PC-3 (cell line): ENCODE results near the gene CDAN1. TPM values are rescaled to one million over a fixed set of nuclear protein-coding genes. Genes with fewer than 3 reads are reported as not detected.

Source experiments
- ATAC-seq: fragments of 200-7000 bp; cut with Tn5 transposase; 2 replicates; pipeline ENCODE4 v1.9.1; 2020; ENCODE audit warnings: mild to moderate bottlenecking, moderate library complexity
- BruUV-seq: library from RNA; stranded (reverse); fragments of 400-500 nt; replicated peaks from 2 replicates; lab custom pipeline; 2021; lab: Mats Ljungman, UMichigan
- CTCF ChIA-PET: fragments of 300-600 bp; sonication (Branson Sonifier 250); formaldehyde crosslinking; loops from one replicate; lab custom pipeline; 2022; ENCODE audit warnings: antibody characterized with exemption; lab: Charles Lee
- POLR2A ChIA-PET: fragments of 300-600 bp; sonication (Branson Sonifier 250); formaldehyde crosslinking; loops from one replicate; lab custom pipeline; 2022; ENCODE audit warnings: antibody characterized with exemption; ENCODE audit not compliant: unreplicated experiment; lab: Charles Lee
- DNase-seq: peaks from one replicate; pipeline ENCODE4 v3.0.0-alpha.2; 2015
- H2AFZ ChIP-seq: fragments of 300-600 bp; sonication (generic); 2 replicates; pipeline ENCODE4 v1.6.0; 2016; ENCODE audit warnings: antibody characterized with exemption, low read length
- H3F3A ChIP-seq: fragments of 300-600 bp; sonication (generic); one replicate; pipeline ENCODE4 v1.6.0; 2017; ENCODE audit warnings: antibody characterized with exemption, low read length, control low read depth, mild to moderate bottlenecking; ENCODE audit not compliant: unreplicated experiment
- H3K27ac ChIP-seq: fragments of 300-600 bp; sonication (generic); 2 replicates; pipeline ENCODE4 v1.5.1; 2016; ENCODE audit warnings: mild to moderate bottlenecking, low read length
- H3K27me3 ChIP-seq: fragments of 300-600 bp; sonication (generic); 2 replicates; pipeline ENCODE4 v1.6.1; 2016; ENCODE audit warnings: low read length, mixed read lengths
- H3K36me3 ChIP-seq: fragments of 300-600 bp; sonication (generic); 2 replicates; pipeline ENCODE4 v1.6.1; 2016; ENCODE audit warnings: low read depth, mixed run types, low read length, mixed read lengths
- H3K4me1 ChIP-seq: fragments of 300-600 bp; sonication (generic); 2 replicates; pipeline ENCODE4 v1.5.1; 2016; ENCODE audit warnings: low read length; ENCODE audit not compliant: insufficient read depth
- H3K4me2 ChIP-seq: fragments of 300-600 bp; sonication (generic); 2 replicates; pipeline ENCODE4 v1.6.0; 2016; ENCODE audit warnings: low read length
- H3K4me3 ChIP-seq: fragments of 300-600 bp; sonication (generic); 2 replicates; pipeline ENCODE4 v1.5.1; 2016; ENCODE audit warnings: mild to moderate bottlenecking, low read length, mixed read lengths
- H3K79me2 ChIP-seq: fragments of 300-600 bp; sonication (generic); 2 replicates; pipeline ENCODE4 v1.6.1; 2017; ENCODE audit warnings: low read length, mixed read lengths
- H3K9ac ChIP-seq: fragments of 300-600 bp; sonication (generic); 2 replicates; pipeline ENCODE4 v1.6.0; 2016; ENCODE audit warnings: mild to moderate bottlenecking, low read length
- H3K9me2 ChIP-seq: fragments of 300-600 bp; sonication (generic); replicated peaks from 2 replicates; pipeline ENCODE4 v1.6.1; 2016; ENCODE audit warnings: mixed run types, low read length, mixed read lengths
- H3K9me3 ChIP-seq: fragments of 300-600 bp; sonication (generic); 2 replicates; pipeline ENCODE4 v1.6.1; 2016; ENCODE audit warnings: low read length, mixed read lengths
- H4K20me1 ChIP-seq: fragments of 300-600 bp; sonication (generic); 2 replicates; pipeline ENCODE4 v1.6.1; 2016; ENCODE audit warnings: low read length, mixed read lengths
- CTCF ChIP-seq: fragments of 300-600 bp; sonication (generic); conservative IDR thresholded peaks from 2 replicates; pipeline ENCODE4 v1.5.1; 2017; ENCODE audit warnings: antibody characterized with exemption, low read depth, mild to moderate bottlenecking, low read length
- EZH2 ChIP-seq: fragments of 300-600 bp; sonication (generic); IDR thresholded peaks from one replicate; pipeline ENCODE4 v1.6.1; 2017; ENCODE audit warnings: antibody characterized with exemption, mild to moderate bottlenecking, low read length; ENCODE audit not compliant: unreplicated experiment
- EZH2phosphoT487 ChIP-seq: fragments of 300-600 bp; sonication (generic); IDR thresholded peaks from 2 replicates; pipeline ENCODE4 v1.6.1; 2018; ENCODE audit warnings: mild to moderate bottlenecking, antibody characterized with exemption, low read length, borderline replicate concordance
- intact Hi-C: fragments of 100-400 bp; cut with micrococcal nuclease; formaldehyde crosslinking; loops from 2 replicates; pipeline ENCODE4 v1.9.0; 2023
- total RNA-seq: library from RNA; depleted of rRNA; stranded (reverse); fragments of >200 nt; gene quantifications from 2 replicates; pipeline ENCODE4 v1.2.3, GENCODE V29; 2014

Gene CDAN1
- total RNA-seq, 1 experiment from 2014 or later: 38.6 TPM

- peak overlapping the region; percentile 51 for H3K4me2 ChIP-seq
- DNase-seq: peak; percentile 97
Observed at GRCh38 chr15:42707068-42707467, 29.9 kb downstream of the CDAN1 start.

GRCh38 chr15:42705336-42705735 lies 31.6 kb downstream of the CDAN1 start:
- H3F3A ChIP-seq: no peaks in the 10 kb centered on the region
- no peak overlapping the region for H3K4me2 ChIP-seq
- H3K79me2 ChIP-seq: no peaks in the 10 kb centered on the region
- no peak overlapping the region for H3K9ac ChIP-seq
- H4K20me1 ChIP-seq: no peaks in the 10 kb centered on the region
- peaks cover 22% of the 10 kb centered on the region for H3K4me1 ChIP-seq
- H3K36me3 ChIP-seq: peaks cover 3% of the 10 kb centered on the region; the same call in 1 of the 2 replicates
- intact Hi-C loops: loop anchor here (10.0 kb wide), 1 partner anchor 479 kb away; the partner anchor contains the start of gene CCNDBP1
- no peak overlapping the region for H2AFZ ChIP-seq
- H3K9me3 ChIP-seq: no peaks in the 10 kb centered on the region
- H3K27ac ChIP-seq: no peak overlapping the region
- CTCF ChIA-PET: interaction anchor here (0.6 kb wide), 1 partner anchor 222 kb away, joined by 5 read pairs; no protein-coding TSS in a partner anchor
- TF ChIP-seq EZH2phosphoT487: no peak
- TF ChIP-seq CTCF: no peak
- no peak for TF ChIP-seq EZH2
- ATAC-seq (no peak), DNase-seq (no peak)
- H3K27me3 ChIP-seq: no peaks in the 10 kb centered on the region
- POLR2A ChIA-PET: no interaction called here
- BruUV-seq: no TSS peak
- no peak overlapping the region for H3K4me3 ChIP-seq
- H3K9me2 ChIP-seq: no peaks in the 10 kb centered on the region

More at GRCh38 chr15:42707068-42707467, 29.9 kb downstream of the CDAN1 start:
- Histone ChIP-seq H3K27ac (0 out of 2 replicates have a peak overlapping the region, but pooled peaks have one; percentile 13), H3F3A (no peaks in the 10 kb centered on the region), H4K20me1 (no peaks in the 10 kb centered on the region), H3K4me3 (no peak overlapping the region), H3K9ac (no peak overlapping the region), H3K79me2 (no peaks in the 10 kb centered on the region), H3K27me3 (no peaks in the 10 kb centered on the region), H2AFZ (no peak overlapping the region), H3K9me2 (no peaks in the 10 kb centered on the region), H3K36me3 (no peaks in the 10 kb centered on the region), H3K4me1 (peaks cover 22% of the 10 kb centered on the region), H3K9me3 (no peaks in the 10 kb centered on the region)
- ChIA-PET CTCF (no interaction called here), POLR2A (no interaction called here)
- no TSS peak for BruUV-seq
- peak; percentile 73 for ATAC-seq
- intact Hi-C loops: loop anchor here (10.0 kb wide), 1 partner anchor 478 kb away; the partner anchor contains the start of gene CCNDBP1
- TF ChIP-seq CTCF (no peak), EZH2 (no peak), EZH2phosphoT487 (no peak)

- no peaks in the 10 kb centered on the region for H3F3A ChIP-seq
- no peaks in the 10 kb centered on the region for H3K9me3 ChIP-seq
- 0 out of 2 replicates have a peak overlapping the region, but pooled peaks have one; percentile 27 for H2AFZ ChIP-seq
- no peaks in the 10 kb centered on the region for H3K27me3 ChIP-seq
- ChIA-PET POLR2A (no interaction called here), CTCF (no interaction called here)
- no TSS peak for BruUV-seq
- no peak overlapping the region for H3K27ac ChIP-seq
- H3K4me3 ChIP-seq: no peak overlapping the region
- peaks cover 22% of the 10 kb centered on the region for H3K4me1 ChIP-seq
- DNase-seq (peak; percentile 90), ATAC-seq (peak; percentile 94)
- H3K79me2 ChIP-seq: no peaks in the 10 kb centered on the region
- peaks cover 7% of the 10 kb centered on the region; the same call in 1 of the 2 replicates for H3K36me3 ChIP-seq
- TF ChIP-seq CTCF (peak; percentile 97), EZH2phosphoT487 (no peak), EZH2 (no peak)
- H3K9me2 ChIP-seq: no peaks in the 10 kb centered on the region
- intact Hi-C loops: loop anchor here (1.0 to 10.0 kb wide), 3 partner anchors 19 to 480 kb away; partner anchors contain the start of gene CCNDBP1
- no peak overlapping the region for H3K9ac ChIP-seq
- no peak overlapping the region for H3K4me2 ChIP-seq
- H4K20me1 ChIP-seq: no peaks in the 10 kb centered on the region
Observed at GRCh38 chr15:42704492-42704926, 32.4 kb downstream of the CDAN1 start.
